Left ventricle myocardium inferior (tissue), 1 donor: ENCODE results near the gene METTL24. TPM values are rescaled to one million over a fixed set of nuclear protein-coding genes. Genes with fewer than 3 reads are reported as not detected.

Source experiments
- DNase-seq: peaks from one replicate; pipeline ENCODE4 v3.0.0-alpha.2; 2020
- H3K27ac ChIP-seq: fragments of 200-600 bp; replicated peaks from 2 replicates; pipeline ENCODE4 v1.8.0; 2021
- H3K27me3 ChIP-seq: fragments of 200-600 bp; 2 replicates; pipeline ENCODE4 v1.8.0; 2021; ENCODE audit warnings: low read depth
- H3K36me3 ChIP-seq: fragments of 200-600 bp; 2 replicates; pipeline ENCODE4 v1.8.0; 2021
- H3K4me1 ChIP-seq: fragments of 200-600 bp; 2 replicates; pipeline ENCODE4 v1.8.0; 2021
- H3K4me3 ChIP-seq: fragments of 200-600 bp; 2 replicates; pipeline ENCODE4 v1.8.0; 2021; ENCODE audit warnings: mild to moderate bottlenecking, moderate library complexity
- H3K9me3 ChIP-seq: fragments of 200-600 bp; replicated peaks from 2 replicates; pipeline ENCODE4 v1.8.0; 2021
- CTCF ChIP-seq: fragments of 200-600 bp; IDR thresholded peaks from 2 replicates; pipeline ENCODE4 v1.8.0; 2021; ENCODE audit warnings: antibody characterized with exemption, mild to moderate bottlenecking, borderline replicate concordance
- intact Hi-C: fragments of 100-400 bp; cut with micrococcal nuclease; formaldehyde crosslinking; loops from one replicate; pipeline ENCODE4 v1.11.0; 2022
- total RNA-seq: library from RNA; stranded (reverse); fragmentation: NEBNext Ultra II Directional; extraction: Animal tissue kit (Norgen Biotek cat#: 25700); gene quantifications from one replicate; pipeline ENCODE4 v1.2.1, GENCODE V29; 2021
- donor health status: DM: no; HTN: yes; CAD: no; lungs with severe emphysema.

METTL24 gene
- total RNA-seq, 1 donor from 2014 or later, result 1.2 TPM

GRCh38 chr6:110211753-110212152, 146.4 kb downstream of the METTL24 start:
- no peak for DNase-seq
- TF ChIP-seq CTCF, result no peak
- Histone ChIP-seq H3K36me3 (peaks cover 87% of the 10 kb centered on the region), H3K27ac (no peak overlapping the region), H3K27me3 (no peaks in the 10 kb centered on the region), H3K4me1 (no peaks in the 10 kb centered on the region), H3K4me3 (no peak overlapping the region), H3K9me3 (no peaks in the 10 kb centered on the region)
- intact Hi-C loops, result no loop called here

- TF ChIP-seq CTCF, result no peak
- Histone ChIP-seq H3K9me3 (no peaks in the 10 kb centered on the region), H3K36me3 (peaks cover 48% of the 10 kb centered on the region), H3K4me3 (no peak overlapping the region), H3K4me1 (no peaks in the 10 kb centered on the region), H3K27me3 (no peaks in the 10 kb centered on the region), H3K27ac (no peak overlapping the region)
- no peak for DNase-seq
- intact Hi-C loops, result no loop called here
Observed at GRCh38 chr6:110207652-110208051, 150.5 kb downstream of the METTL24 start.

GRCh38 chr6:110201151-110201884, 156.8 kb downstream of the METTL24 start:
- no peak for DNase-seq

GRCh38 chr6:110198561-110198960, 159.6 kb downstream of the METTL24 start:
- intact Hi-C loops, result no loop called here
- Histone ChIP-seq H3K27me3 (no peaks in the 10 kb centered on the region), H3K4me1 (peaks cover 5% of the 10 kb centered on the region), H3K36me3 (peaks cover 11% of the 10 kb centered on the region), H3K4me3 (no peak overlapping the region), H3K27ac (no peak overlapping the region), H3K9me3 (no peaks in the 10 kb centered on the region)
- TF ChIP-seq CTCF, result no peak
- DNase-seq, result no peak

More at GRCh38 chr6:110201151-110201884, 156.8 kb downstream of the METTL24 start:
- H3K27ac ChIP-seq, result no peak overlapping the region
- H3K4me3 ChIP-seq, result no peak overlapping the region
- no peaks in the 10 kb centered on the region for H3K9me3 ChIP-seq
- no peaks in the 10 kb centered on the region for H3K36me3 ChIP-seq
- peaks cover 5% of the 10 kb centered on the region for H3K4me1 ChIP-seq
- no peak for TF ChIP-seq CTCF
- H3K27me3 ChIP-seq, result no peaks in the 10 kb centered on the region
- intact Hi-C loops, result no loop called here

- no peak overlapping the region for H3K27ac ChIP-seq
- no peak for TF ChIP-seq CTCF
- H3K9me3 ChIP-seq, result no peaks in the 10 kb centered on the region
- no peaks in the 10 kb centered on the region for H3K27me3 ChIP-seq
- intact Hi-C loops, result no loop called here
- peaks cover 8% of the 10 kb centered on the region for H3K4me1 ChIP-seq
- no peak overlapping the region for H3K4me3 ChIP-seq
- no peak for DNase-seq
- H3K36me3 ChIP-seq, result peaks cover 13% of the 10 kb centered on the region
Observed at GRCh38 chr6:110196874-110197273, 161.3 kb downstream of the METTL24 start.
